Erythroblast (primary cell): ENCODE results near the gene SLC38A1.

Experiments used
- GATA1 ChIP-seq: IDR thresholded peaks from 2 replicates; pipeline ENCODE4 v1.6.1; 2011; ENCODE audit warnings: low read depth, mild to moderate bottlenecking, control low read depth, low read length, moderate library complexity
- POLR2A ChIP-seq: IDR thresholded peaks from 2 replicates; pipeline ENCODE4 v1.6.1; 2011; ENCODE audit warnings: mild to moderate bottlenecking, low read length

GRCh38 chr12:46148327-46149078 is 120.3 kb downstream of the SLC38A1 start:
- TF ChIP-seq POLR2A (no peak), GATA1 (no peak)
